H7 (cell line): Measurements from ENCODE around the gene SPRR4. TPM values are rescaled to one million over a fixed set of nuclear protein-coding genes. Genes with fewer than 3 reads are reported as not detected.
"Not testable (repeated sequence)": the region's sequence is repeated elsewhere in the genome, so short reads cannot be mapped to it uniquely, and the experiment has no call there.

Experiments used
- DNase-seq: peaks from one replicate; pipeline ENCODE4 v3.0.0; 2012
- H3K27me3 ChIP-seq: 2 replicates; pipeline ENCODE4 v1.6.0; 2011; ENCODE audit warnings: mild to moderate bottlenecking, low read length; ENCODE audit not compliant: control insufficient read depth, insufficient read depth
- H3K36me3 ChIP-seq: replicated peaks from 2 replicates; pipeline ENCODE4 v1.5.1; 2011; ENCODE audit warnings: low read length; ENCODE audit not compliant: control insufficient read depth, insufficient read depth
- H3K4me3 ChIP-seq: 2 replicates; pipeline ENCODE4 v1.5.1; 2011; ENCODE audit warnings: low read depth, mild to moderate bottlenecking, control low read depth, low read length, moderate library complexity; ENCODE audit not compliant: insufficient read depth
- total RNA-seq: library from RNA; depleted of rRNA; stranded (reverse); fragments of >200 nt; shearing (Covaris generic); gene quantifications from 2 replicates; pipeline ENCODE4 v1.2.3, GENCODE V29; 2014

Gene SPRR4
- total RNA-seq, 1 experiment from 2014 or later = not detected

GRCh38 chr1:152981146-152981871 is 10.9 kb downstream of the SPRR4 start:
- no peaks in the 10 kb centered on the region for H3K27me3 ChIP-seq
- H3K36me3 ChIP-seq = no peaks in the 10 kb centered on the region
- DNase-seq = no peak
- no peak overlapping the region for H3K4me3 ChIP-seq

GRCh38 chr1:152982076-152982475 is 11.6 kb downstream of the SPRR4 start:
- no peaks in the 10 kb centered on the region for H3K36me3 ChIP-seq
- DNase-seq = no peak
- no peaks in the 10 kb centered on the region for H3K27me3 ChIP-seq
- H3K4me3 ChIP-seq = no peak overlapping the region

- Histone ChIP-seq H3K4me3 (no peak overlapping the region), H3K36me3 (no peaks in the 10 kb centered on the region), H3K27me3 (no peaks in the 10 kb centered on the region)
- DNase-seq = no peak
Measured at GRCh38 chr1:152983234-152983633, 12.8 kb downstream of the SPRR4 start.

GRCh38 chr1:152983743-152984142 is 13.3 kb downstream of the SPRR4 start, which contains the start of gene SPRR1A:
TSS of gene SPRR1A (plus strand) at chr1:152984081. CDS start at chr1:152985231, 1,150 bp downstream.
- H3K27me3 ChIP-seq = no peaks in the 10 kb centered on the region
- H3K4me3 ChIP-seq = no peak within 1 kb of the TSS
- no peak for DNase-seq
- no peaks in the 10 kb centered on the region for H3K36me3 ChIP-seq

GRCh38 chr1:152986578-152986977 is 16.1 kb downstream of the SPRR4 start:
- Histone ChIP-seq H3K4me3 (no peak overlapping the region), H3K36me3 (no peaks in the 10 kb centered on the region), H3K27me3 (no peaks in the 10 kb centered on the region)
- no peak for DNase-seq

GRCh38 chr1:152993186-152993585 is 22.7 kb downstream of the SPRR4 start:
- no peak for DNase-seq
- Histone ChIP-seq H3K4me3 (no peak overlapping the region), H3K27me3 (no peaks in the 10 kb centered on the region), H3K36me3 (no peaks in the 10 kb centered on the region)

- Histone ChIP-seq H3K36me3 (no peaks in the 10 kb centered on the region), H3K27me3 (no peaks in the 10 kb centered on the region), H3K4me3 (no peak overlapping the region)
- DNase-seq = no peak
Measured at GRCh38 chr1:152995842-152996241, 25.4 kb downstream of the SPRR4 start.

- DNase-seq = peak; percentile 19
- Histone ChIP-seq H3K4me3 (no peak overlapping the region), H3K27me3 (no peaks in the 10 kb centered on the region), H3K36me3 (no peaks in the 10 kb centered on the region)
Measured at GRCh38 chr1:152996633-152997400, 26.4 kb downstream of the SPRR4 start.

GRCh38 chr1:152997901-152998300 is 27.5 kb downstream of the SPRR4 start:
- DNase-seq = no peak
- H3K36me3 ChIP-seq = no peaks in the 10 kb centered on the region
- no peaks in the 10 kb centered on the region for H3K27me3 ChIP-seq
- no peak overlapping the region for H3K4me3 ChIP-seq

GRCh38 chr1:152998476-152998875 is 28.0 kb downstream of the SPRR4 start:
- no peaks in the 10 kb centered on the region for H3K27me3 ChIP-seq
- no peak for DNase-seq
- H3K4me3 ChIP-seq = no peak overlapping the region
- H3K36me3 ChIP-seq = no peaks in the 10 kb centered on the region

- no peak overlapping the region for H3K4me3 ChIP-seq
- H3K36me3 ChIP-seq = no peaks in the 10 kb centered on the region
- H3K27me3 ChIP-seq = no peaks in the 10 kb centered on the region
- DNase-seq = no peak
Measured at GRCh38 chr1:152999818-153000217, 29.4 kb downstream of the SPRR4 start.

- Histone ChIP-seq H3K36me3 (no peaks in the 10 kb centered on the region), H3K4me3 (no peak overlapping the region), H3K27me3 (no peaks in the 10 kb centered on the region)
- DNase-seq = no peak
Measured at GRCh38 chr1:153000294-153000693, 29.8 kb downstream of the SPRR4 start.

GRCh38 chr1:153001382-153001781 is 30.9 kb downstream of the SPRR4 start, which contains the start of gene SPRR3:
TSS of gene SPRR3 (plus strand) at chr1:153001749. CDS start at chr1:153003021, 1,272 bp downstream.
- H3K4me3 ChIP-seq = no peak within 1 kb of the TSS
- H3K36me3 ChIP-seq = no peaks in the 10 kb centered on the region
- no peak for DNase-seq
- no peaks in the 10 kb centered on the region for H3K27me3 ChIP-seq

- H3K27me3 ChIP-seq, H3K36me3 ChIP-seq, DNase-seq, H3K4me3 ChIP-seq: not testable (repeated sequence)
Measured at GRCh38 chr1:153011235-153011758, 40.8 kb downstream of the SPRR4 start.

GRCh38 chr1:153021829-153022228 is 51.4 kb downstream of the SPRR4 start:
- H3K27me3 ChIP-seq = not testable (repeated sequence)

More at GRCh38 chr1:153021829-153022228, 51.4 kb downstream of the SPRR4 start:
- H3K4me3 ChIP-seq, DNase-seq, H3K36me3 ChIP-seq: not testable (repeated sequence)
